Astrocyte (in vitro differentiated cells and primary cell): Measurements from ENCODE around the gene MFSD6. TPM values are rescaled to one million over a fixed set of nuclear protein-coding genes. Genes with fewer than 3 reads are reported as not detected.

ENCODE experiments used
- DNase-seq: peaks from one replicate; pipeline ENCODE4 v3.0.0-alpha.2; 2010; ENCODE audit warnings: low read depth
- FAIRE-seq: peaks from 2 replicates; lab custom pipeline; 2011; peaks lifted over from hg19 to GRCh38; lab: Jason Lieb, UNC
- H2AFZ ChIP-seq: 2 replicates; pipeline ENCODE4 v1.6.0; 2012; ENCODE audit warnings: low read depth, low read length, inconsistent platforms
- H3K27ac ChIP-seq: 2 replicates; pipeline ENCODE4 v1.5.1; 2011; ENCODE audit warnings: low read depth, low read length, inconsistent platforms
- H3K27me3 ChIP-seq: 2 replicates; pipeline ENCODE4 v1.6.0; 2011; ENCODE audit warnings: low read length, inconsistent platforms; ENCODE audit not compliant: insufficient read depth
- H3K36me3 ChIP-seq: 2 replicates; pipeline ENCODE4 v1.5.1; 2011; ENCODE audit warnings: low read length, inconsistent platforms; ENCODE audit not compliant: insufficient read depth
- H3K4me1 ChIP-seq: 2 replicates; pipeline ENCODE4 v1.5.1; 2011; ENCODE audit warnings: low read length, inconsistent platforms; ENCODE audit not compliant: insufficient read depth
- H3K4me2 ChIP-seq: 2 replicates; pipeline ENCODE4 v1.6.0; 2012; ENCODE audit warnings: low read length, inconsistent platforms
- H3K4me3 ChIP-seq: 2 replicates; pipeline ENCODE4 v1.5.1; 2011; ENCODE audit warnings: low read depth, mild to moderate bottlenecking, low read length, inconsistent platforms; ENCODE audit not compliant: insufficient read depth
- H3K79me2 ChIP-seq: 2 replicates; pipeline ENCODE4 v1.6.0; 2012; ENCODE audit warnings: mild to moderate bottlenecking, low read length, inconsistent platforms; ENCODE audit not compliant: insufficient read depth
- H3K9ac ChIP-seq: 2 replicates; pipeline ENCODE4 v1.6.0; 2012; ENCODE audit warnings: mild to moderate bottlenecking, low read length, inconsistent platforms
- H3K9me3 ChIP-seq: 2 replicates; pipeline ENCODE4 v1.5.1; 2012; ENCODE audit warnings: low read depth, mild to moderate bottlenecking, low read length, inconsistent platforms; ENCODE audit not compliant: insufficient read depth
- H4K20me1 ChIP-seq: 2 replicates; pipeline ENCODE4 v1.6.0; 2012; ENCODE audit warnings: low read length, inconsistent platforms; ENCODE audit not compliant: insufficient read depth
- H3K27ac Mint-ChIP-seq: one replicate; pipeline ENCODE4 v1.8.0; 2021; ENCODE audit warnings: mild to moderate bottlenecking, mixed read lengths; ENCODE audit not compliant: unreplicated experiment
- H3K27me3 Mint-ChIP-seq: one replicate; pipeline ENCODE4 v1.8.0; 2021; ENCODE audit warnings: low read depth, mixed read lengths; ENCODE audit not compliant: unreplicated experiment
- H3K36me3 Mint-ChIP-seq: one replicate; pipeline ENCODE4 v1.8.0; 2021; ENCODE audit warnings: low read depth, mixed read lengths; ENCODE audit not compliant: unreplicated experiment
- H3K4me1 Mint-ChIP-seq: one replicate; pipeline ENCODE4 v1.8.0; 2021; ENCODE audit warnings: low read depth, mixed read lengths; ENCODE audit not compliant: unreplicated experiment
- H3K4me3 Mint-ChIP-seq: one replicate; pipeline ENCODE4 v1.8.0; 2021; ENCODE audit warnings: mild to moderate bottlenecking, moderate library complexity, mixed read lengths; ENCODE audit not compliant: unreplicated experiment
- H3K9me3 Mint-ChIP-seq: one replicate; pipeline ENCODE4 v1.8.0; 2021; ENCODE audit warnings: mild to moderate bottlenecking, mixed read lengths; ENCODE audit not compliant: unreplicated experiment
- EZH2 ChIP-seq: IDR thresholded peaks from 2 replicates; pipeline ENCODE4 v1.6.1; 2012; ENCODE audit warnings: mild to moderate bottlenecking, low read length, inconsistent platforms; ENCODE audit not compliant: insufficient read depth
- total RNA-seq: library from RNA; stranded (reverse); gene quantifications from 2 replicates; pipeline ENCODE4 v1.2.1, GENCODE V29; 2021
- TF ChIP-seq, protein P1 (sequence below): IDR thresholded peaks from 2 replicates; pipeline ENCODE4 v1.5.1; 2011; ENCODE audit warnings: low read depth, mild to moderate bottlenecking, inconsistent platforms, low read length, moderate library complexity; ENCODE audit not compliant: insufficient read depth

The MFSD6 gene
- total RNA-seq, 1 donor from 2014 or later = 2.7 TPM

DNA sequence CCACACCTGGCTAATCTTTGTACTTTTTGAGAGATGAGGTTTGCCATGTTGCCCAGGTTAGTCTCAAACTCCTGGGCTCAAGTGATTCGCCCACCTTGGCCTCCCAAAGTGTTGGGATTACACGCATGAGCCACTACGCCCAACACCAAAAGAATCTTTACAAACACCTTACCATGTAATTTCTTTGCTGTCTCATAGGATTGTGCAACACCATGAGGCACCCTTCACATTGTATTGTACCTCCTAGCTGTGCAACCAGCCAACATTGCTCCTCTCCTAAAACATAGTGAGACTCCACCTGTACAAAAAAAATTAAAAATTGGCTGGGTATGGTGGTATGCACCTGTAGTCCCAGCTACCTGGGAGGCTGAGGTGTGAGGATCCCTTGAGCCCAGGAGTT, 3.1 kb upstream of the MFSD6 start:
- H3K4me3 Mint-ChIP-seq = no peak overlapping the region
- TF ChIP-seq, protein P1, sequence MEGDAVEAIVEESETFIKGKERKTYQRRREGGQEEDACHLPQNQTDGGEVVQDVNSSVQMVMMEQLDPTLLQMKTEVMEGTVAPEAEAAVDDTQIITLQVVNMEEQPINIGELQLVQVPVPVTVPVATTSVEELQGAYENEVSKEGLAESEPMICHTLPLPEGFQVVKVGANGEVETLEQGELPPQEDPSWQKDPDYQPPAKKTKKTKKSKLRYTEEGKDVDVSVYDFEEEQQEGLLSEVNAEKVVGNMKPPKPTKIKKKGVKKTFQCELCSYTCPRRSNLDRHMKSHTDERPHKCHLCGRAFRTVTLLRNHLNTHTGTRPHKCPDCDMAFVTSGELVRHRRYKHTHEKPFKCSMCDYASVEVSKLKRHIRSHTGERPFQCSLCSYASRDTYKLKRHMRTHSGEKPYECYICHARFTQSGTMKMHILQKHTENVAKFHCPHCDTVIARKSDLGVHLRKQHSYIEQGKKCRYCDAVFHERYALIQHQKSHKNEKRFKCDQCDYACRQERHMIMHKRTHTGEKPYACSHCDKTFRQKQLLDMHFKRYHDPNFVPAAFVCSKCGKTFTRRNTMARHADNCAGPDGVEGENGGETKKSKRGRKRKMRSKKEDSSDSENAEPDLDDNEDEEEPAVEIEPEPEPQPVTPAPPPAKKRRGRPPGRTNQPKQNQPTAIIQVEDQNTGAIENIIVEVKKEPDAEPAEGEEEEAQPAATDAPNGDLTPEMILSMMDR = no peak
- no peak for TF ChIP-seq EZH2
- DNase-seq (no peak), FAIRE-seq (no peak)
- H3K4me2 ChIP-seq = no peak overlapping the region
- peaks cover 25% of the 10 kb centered on the region for H3K27me3 ChIP-seq
- no peaks in the 10 kb centered on the region for H3K4me1 Mint-ChIP-seq
- no peaks in the 10 kb centered on the region for H3K36me3 ChIP-seq
- H3K9ac ChIP-seq = no peak overlapping the region
- no peaks in the 10 kb centered on the region for H4K20me1 ChIP-seq
- H3K4me3 ChIP-seq = no peak overlapping the region
- H2AFZ ChIP-seq = no peak overlapping the region
- H3K4me1 ChIP-seq = peaks cover 7% of the 10 kb centered on the region
- H3K79me2 ChIP-seq = no peaks in the 10 kb centered on the region
- H3K27me3 Mint-ChIP-seq = peaks cover 13% of the 10 kb centered on the region
- no peaks in the 10 kb centered on the region for H3K9me3 Mint-ChIP-seq
- H3K9me3 ChIP-seq = no peaks in the 10 kb centered on the region
- no peak overlapping the region for H3K27ac Mint-ChIP-seq
- H3K27ac ChIP-seq = no peak overlapping the region
- H3K36me3 Mint-ChIP-seq = no peaks in the 10 kb centered on the region

DNA sequence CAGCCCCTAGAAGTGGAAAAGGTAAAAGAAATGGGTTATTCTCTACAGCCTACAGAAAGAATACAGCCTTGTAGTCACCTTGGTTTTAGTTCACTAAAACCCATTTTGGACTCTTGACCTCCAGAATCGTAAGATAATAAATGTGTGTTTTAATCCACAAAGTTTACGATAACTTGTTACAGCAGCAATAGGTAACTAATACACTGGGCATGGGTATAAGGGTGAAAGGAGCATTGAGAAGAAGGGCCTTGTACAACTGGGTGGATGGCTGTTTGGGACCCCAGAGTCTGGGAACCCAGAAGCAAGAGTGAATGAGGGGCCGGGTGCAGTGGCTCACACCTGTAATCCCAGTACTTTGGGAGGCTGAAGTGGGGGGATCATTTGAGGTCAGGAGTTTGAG, 2.2 kb upstream of the MFSD6 start:
- no peaks in the 10 kb centered on the region for H4K20me1 ChIP-seq
- TF ChIP-seq, protein P1 = no peak
- TF ChIP-seq EZH2 = no peak
- H3K4me1 Mint-ChIP-seq = no peaks in the 10 kb centered on the region
- H3K36me3 Mint-ChIP-seq = no peaks in the 10 kb centered on the region
- no peaks in the 10 kb centered on the region for H3K9me3 ChIP-seq
- no peak overlapping the region for H2AFZ ChIP-seq
- no peaks in the 10 kb centered on the region for H3K9me3 Mint-ChIP-seq
- no peak overlapping the region for H3K4me2 ChIP-seq
- H3K9ac ChIP-seq = no peak overlapping the region
- no peak overlapping the region for H3K4me3 Mint-ChIP-seq
- H3K4me3 ChIP-seq = no peak overlapping the region
- peaks cover 15% of the 10 kb centered on the region for H3K27me3 Mint-ChIP-seq
- H3K4me1 ChIP-seq = peaks cover 7% of the 10 kb centered on the region
- H3K27ac ChIP-seq = no peak overlapping the region
- peaks cover 25% of the 10 kb centered on the region for H3K27me3 ChIP-seq
- no peaks in the 10 kb centered on the region for H3K36me3 ChIP-seq
- DNase-seq = no peak
- no peak for FAIRE-seq
- H3K27ac Mint-ChIP-seq = no peak overlapping the region
- no peaks in the 10 kb centered on the region for H3K79me2 ChIP-seq

DNA sequence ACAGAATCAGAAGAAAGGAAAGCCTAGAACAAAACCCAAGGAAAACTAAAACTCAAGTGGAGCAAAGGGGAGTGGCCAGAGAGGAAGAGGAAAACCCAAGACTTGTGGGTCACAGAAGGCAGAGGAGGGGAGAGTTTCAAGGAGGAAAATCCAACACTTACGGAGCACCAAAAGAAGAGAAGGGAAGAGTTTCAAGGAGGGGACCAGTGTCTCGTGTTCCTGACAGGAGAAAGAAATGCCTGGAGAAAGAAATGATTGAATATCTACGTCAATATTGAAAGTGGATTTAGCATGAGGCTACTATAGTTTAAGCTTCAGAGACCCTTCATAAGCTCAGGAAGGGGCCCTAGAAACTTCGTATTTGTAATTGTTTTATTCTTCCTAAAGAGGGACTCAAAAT, 1.4 kb upstream of the MFSD6 start:
- no peaks in the 10 kb centered on the region for H3K36me3 Mint-ChIP-seq
- H2AFZ ChIP-seq = no peak overlapping the region
- H3K36me3 ChIP-seq = no peaks in the 10 kb centered on the region
- no peaks in the 10 kb centered on the region for H4K20me1 ChIP-seq
- H3K27ac Mint-ChIP-seq = no peak overlapping the region
- H3K9me3 Mint-ChIP-seq = no peaks in the 10 kb centered on the region
- H3K4me2 ChIP-seq = peak overlapping the region; percentile 87
- H3K4me1 ChIP-seq = peaks cover 7% of the 10 kb centered on the region
- H3K4me1 Mint-ChIP-seq = no peaks in the 10 kb centered on the region
- H3K27me3 Mint-ChIP-seq = peaks cover 15% of the 10 kb centered on the region
- H3K4me3 Mint-ChIP-seq = no peak overlapping the region
- FAIRE-seq = no peak
- H3K9me3 ChIP-seq = no peaks in the 10 kb centered on the region
- DNase-seq = no peak
- no peaks in the 10 kb centered on the region for H3K79me2 ChIP-seq
- H3K9ac ChIP-seq = no peak overlapping the region
- peaks cover 25% of the 10 kb centered on the region for H3K27me3 ChIP-seq
- H3K4me3 ChIP-seq = no peak overlapping the region
- TF ChIP-seq EZH2 = no peak
- TF ChIP-seq, protein P1 = no peak
- no peak overlapping the region for H3K27ac ChIP-seq
